ENCODE measurements around the gene SOX10. TPM values are rescaled to one million over a fixed set of nuclear protein-coding genes. Genes with fewer than 3 reads are reported as not detected.

The SOX10 gene
- total and polyA plus RNA-seq, 7 donors: 0.10 to 0.36 (median 0.18) TPM; not detected in 2

- Histone ChIP-seq H3K36me3 (ENCODE audit: insufficient read depth in 1 of 2, low read depth in 1 of 2) (peaks cover 3 to 94% of the 10 kb centered on the region in 2 donors), H3K27ac (no peak overlapping the region), H3K9me3 (no peaks in the 10 kb centered on the region), H3K4me1 (no peaks in the 10 kb centered on the region), H3K27me3 (ENCODE audit: insufficient read depth in 3 of 3, low read length in 2 of 3) (no peaks in the 10 kb centered on the region), H3K4me3 (no peak overlapping the region)
- ATAC-seq (no peak), DNase-seq (no peak)
- intact Hi-C loops (cut with DNase I): no loop called here
- WGBS, 3 donors: 88 to 91% (median 90%) methylated on average over 12 to 18 of the region's 18 CpGs
- TF ChIP-seq, protein P1, sequence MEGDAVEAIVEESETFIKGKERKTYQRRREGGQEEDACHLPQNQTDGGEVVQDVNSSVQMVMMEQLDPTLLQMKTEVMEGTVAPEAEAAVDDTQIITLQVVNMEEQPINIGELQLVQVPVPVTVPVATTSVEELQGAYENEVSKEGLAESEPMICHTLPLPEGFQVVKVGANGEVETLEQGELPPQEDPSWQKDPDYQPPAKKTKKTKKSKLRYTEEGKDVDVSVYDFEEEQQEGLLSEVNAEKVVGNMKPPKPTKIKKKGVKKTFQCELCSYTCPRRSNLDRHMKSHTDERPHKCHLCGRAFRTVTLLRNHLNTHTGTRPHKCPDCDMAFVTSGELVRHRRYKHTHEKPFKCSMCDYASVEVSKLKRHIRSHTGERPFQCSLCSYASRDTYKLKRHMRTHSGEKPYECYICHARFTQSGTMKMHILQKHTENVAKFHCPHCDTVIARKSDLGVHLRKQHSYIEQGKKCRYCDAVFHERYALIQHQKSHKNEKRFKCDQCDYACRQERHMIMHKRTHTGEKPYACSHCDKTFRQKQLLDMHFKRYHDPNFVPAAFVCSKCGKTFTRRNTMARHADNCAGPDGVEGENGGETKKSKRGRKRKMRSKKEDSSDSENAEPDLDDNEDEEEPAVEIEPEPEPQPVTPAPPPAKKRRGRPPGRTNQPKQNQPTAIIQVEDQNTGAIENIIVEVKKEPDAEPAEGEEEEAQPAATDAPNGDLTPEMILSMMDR (IDR thresholded peaks at IDR 0.05): no peak
These were observed 59.8 kb downstream of the SOX10 start for GRCh38 chr22:37924386-37925065.

- Histone ChIP-seq H3K4me3 (no peak overlapping the region), H3K27ac (no peak overlapping the region), H3K36me3 (ENCODE audit: insufficient read depth in 1 of 2, low read depth in 1 of 2) (peaks cover 3 to 93% of the 10 kb centered on the region in 2 donors), H3K4me1 (no peaks in the 10 kb centered on the region), H3K9me3 (no peaks in the 10 kb centered on the region), H3K27me3 (ENCODE audit: insufficient read depth in 3 of 3, low read length in 2 of 3) (no peaks in the 10 kb centered on the region)
- 89 to 93% (median 92%) methylated on average over 4 of the region's 4 CpGs for WGBS, 3 donors
- no peak for ATAC-seq
- intact Hi-C loops (cut with DNase I): no loop called here
- TF ChIP-seq, protein P1 (IDR thresholded peaks at IDR 0.05): no peak
- no peak for DNase-seq
These were observed 60.4 kb downstream of the SOX10 start for GRCh38 chr22:37923927-37924326.

Other genes with a start within 250 kb of the SOX10 start
- gene GCAT, start 176.6 kb downstream of the SOX10 start, total RNA-seq: 10 to 100 TPM in 1 of 4 donors, 1 to 10 TPM in 3; 7.7 to 19.2 (median 9.3) TPM
- 1 to 10 TPM; 5.4 to 8.3 (median 7.8) TPM for gene GCAT, start 176.6 kb downstream of the SOX10 start, polyA plus RNA-seq
- under 1 TPM in 1 of 4 donors, not detected in 3; 0.32 TPM for gene GALR3, start 161.2 kb downstream of the SOX10 start, total RNA-seq
- under 1 TPM in 1 of 3 donors, not detected in 2; 0.04 TPM for gene GALR3, start 161.2 kb downstream of the SOX10 start, polyA plus RNA-seq
- 10 to 100 TPM; 11.3 to 18.0 (median 12.5) TPM for gene ANKRD54, start 140.2 kb downstream of the SOX10 start, total RNA-seq
- 10 to 100 TPM; 12.0 to 37.2 (median 13.9) TPM for gene ANKRD54, start 140.2 kb downstream of the SOX10 start, polyA plus RNA-seq
- 100 to 1,000 TPM; 369 to 483 (median 441) TPM for gene EIF3L, start 135.1 kb downstream of the SOX10 start, total RNA-seq
- 100 to 1,000 TPM; 265 to 327 (median 310) TPM for gene EIF3L, start 135.1 kb downstream of the SOX10 start, polyA plus RNA-seq
- 10 to 100 TPM; 16.4 to 24.7 (median 18.9) TPM for gene MICALL1, start 78.3 kb downstream of the SOX10 start, total RNA-seq
- 10 to 100 TPM; 10.3 to 16.9 (median 12.1) TPM for gene MICALL1, start 78.3 kb downstream of the SOX10 start, polyA plus RNA-seq
- under 1 TPM; 0.17 to 0.43 (median 0.20) TPM for gene C22orf23, start 31.0 kb downstream of the SOX10 start, total RNA-seq
- 1 to 10 TPM in 1 of 3 donors, under 1 TPM in 2; 0.36 to 1.2 (median 0.72) TPM for gene C22orf23, start 31.0 kb downstream of the SOX10 start, polyA plus RNA-seq
- 10 to 100 TPM; 69.2 to 95.9 (median 88.4) TPM for gene POLR2F, start 30.9 kb downstream of the SOX10 start, total RNA-seq
- gene POLR2F, start 30.9 kb downstream of the SOX10 start, polyA plus RNA-seq: 100 to 1,000 TPM; 215 to 280 (median 238) TPM
- 10 to 100 TPM; 11.9 to 31.5 (median 17.8) TPM for gene PICK1, start 72.8 kb upstream of the SOX10 start, total RNA-seq
- 10 to 100 TPM; 15.2 to 19.6 (median 18.9) TPM for gene PICK1, start 72.8 kb upstream of the SOX10 start, polyA plus RNA-seq
- gene SLC16A8, start 99.6 kb upstream of the SOX10 start, total RNA-seq: under 1 TPM in 1 of 4 donors, not detected in 3; 0.23 TPM
- 1 to 10 TPM in 1 of 3 donors, under 1 TPM in 2; 0.25 to 1.0 (median 0.33) TPM for gene SLC16A8, start 99.6 kb upstream of the SOX10 start, polyA plus RNA-seq
- gene BAIAP2L2, start 126.1 kb upstream of the SOX10 start, total RNA-seq: under 1 TPM in 3 of 4 donors, not detected in 1; 0.26 to 0.71 (median 0.56) TPM
- gene BAIAP2L2, start 126.1 kb upstream of the SOX10 start, polyA plus RNA-seq: 1 to 10 TPM in 1 of 3 donors, under 1 TPM in 2; 0.23 to 5.1 (median 0.55) TPM
- 10 to 100 TPM in 2 of 4 donors, 1 to 10 TPM in 2; 8.5 to 17.4 (median 11.4) TPM for gene PLA2G6, start 197.3 kb upstream of the SOX10 start, total RNA-seq
- 1 to 10 TPM; 4.5 to 7.1 (median 7.1) TPM for gene PLA2G6, start 197.3 kb upstream of the SOX10 start, polyA plus RNA-seq
- gene MAFF, start 217.4 kb upstream of the SOX10 start, total RNA-seq: 10 to 100 TPM in 3 of 4 donors, 1 to 10 TPM in 1; 5.7 to 63.8 (median 39.5) TPM
- 100 to 1,000 TPM in 1 of 3 donors, 10 to 100 TPM in 2; 23.6 to 118 (median 26.9) TPM for gene MAFF, start 217.4 kb upstream of the SOX10 start, polyA plus RNA-seq